Motor neuron (in vitro differentiated cells): ENCODE measurements around the gene PRODH2. TPM values are rescaled to one million over a fixed set of nuclear protein-coding genes. Genes with fewer than 3 reads are reported as not detected.

Experiments
- ATAC-seq, 8 experiments: fragments of 200-7000 bp; cut with Tn5 transposase; replicated peaks in 6 of 8; 2 replicates each; pipeline ENCODE4 v1.8.0; 2021; ENCODE audit warnings: mild to moderate bottlenecking in 8 of 8, moderate library complexity in 8 of 8
- H3K27ac ChIP-seq, 2 donors: fragments of 250-450 bp; sonication (Bioruptor Pico); 2 replicates each; pipeline ENCODE4 v1.9.0; 2021; ENCODE audit warnings: antibody characterized with exemption in 2 of 2, mild to moderate bottlenecking in 2 of 2, moderate library complexity in 1 of 2
- H3K4me1 ChIP-seq, 2 donors: fragments of 250-450 bp; sonication (Bioruptor Pico); replicated peaks in 1 of 2; 2 replicates each; pipeline ENCODE4 v1.6.1; 2021; ENCODE audit warnings: antibody characterized with exemption in 2 of 2, mild to moderate bottlenecking in 2 of 2, moderate library complexity in 1 of 2
- H3K4me3 ChIP-seq, 5 donors: fragments of 250-450 bp; sonication (Bioruptor Pico); 2 replicates each; pipeline ENCODE4 v1.9.0; 2021; ENCODE audit warnings: antibody characterized with exemption in 5 of 5, mild to moderate bottlenecking in 5 of 5, moderate library complexity in 4 of 5
- WGBS, 10 experiments: fragments of 450-650 bp; shearing (Covaris generic); methylation state at CpG; one replicate each; pipeline ENCODE4 v1.0.0; 2022; 5-methylcytosine and 5-hydroxymethylcytosine counted together
- in situ Hi-C, 9 experiments: fragments of 400-800 bp; cut with MboI; loops; one replicate each; pipeline ENCODE4 v1.15.0; 2021; ENCODE audit warnings: low sequenced_read_pairs in 9 of 9, low pct_unique_long_range_greater_than_20kb in 2 of 9; ENCODE audit not compliant: unreplicated experiment in 9 of 9
- total RNA-seq, 8 experiments: library from RNA; unstranded; fragments of 300-600 nt; gene quantifications; 2 replicates each; pipeline versions ENCODE4 v1.2.3 to v1.2.4, GENCODE V29; 2022

Gene PRODH2
- total RNA-seq, 8 experiments from 2014 or later: 0.52 TPM; not detected in 7

- no peaks in the 10 kb centered on the region for H3K4me1 ChIP-seq
- 53 to 79% (median 68%) methylated on average over 1 to 4 of the region's 11 CpGs; no CpG with 5 or more reads in 6 of the 10 experiments for WGBS, 10 experiments
- peak in 1 of 8 experiments; percentile 9 for ATAC-seq
- H3K4me3 ChIP-seq: no peak overlapping the region
- in situ Hi-C loops: no loop called here
- no peak overlapping the region for H3K27ac ChIP-seq
These were observed 23.3 kb downstream of the PRODH2 start for GRCh38 chr19:35789195-35789977.

- in situ Hi-C loops: no loop called here
These were observed 24.3 kb downstream of the PRODH2 start for GRCh38 chr19:35788205-35788960.

GRCh38 chr19:35787227-35787799 lies 25.3 kb downstream of the PRODH2 start:
- Histone ChIP-seq H3K4me1 (no peaks in the 10 kb centered on the region), H3K4me3 (no peak overlapping the region), H3K27ac (no peak overlapping the region)
- no peak for ATAC-seq
- in situ Hi-C loops: no loop called here
- no CpG with 5 or more reads among the region's 15 CpGs for WGBS, 10 experiments

More at GRCh38 chr19:35788205-35788960, 24.3 kb downstream of the PRODH2 start:
- Histone ChIP-seq H3K27ac (no peak overlapping the region), H3K4me3 (no peak overlapping the region), H3K4me1 (no peaks in the 10 kb centered on the region)
- WGBS, 10 experiments: 43 to 71% (median 48%) methylated on average over 1 to 2 of the region's 12 CpGs; no CpG with 5 or more reads in 7 of the 10 experiments
- no peak for ATAC-seq

- WGBS, 10 experiments: 81 to 100% (median 84%) methylated on average over 2 to 9 of the region's 31 CpGs; no CpG with 5 or more reads in 6 of the 10 experiments
- in situ Hi-C loops: no loop called here
- no peak overlapping the region for H3K4me3 ChIP-seq
- no peak overlapping the region for H3K27ac ChIP-seq
- ATAC-seq: no peak
- no peaks in the 10 kb centered on the region for H3K4me1 ChIP-seq
These were observed 26.1 kb downstream of the PRODH2 start for GRCh38 chr19:35786299-35787160.

GRCh38 chr19:35785339-35785627 lies 27.4 kb downstream of the PRODH2 start:
- H3K27ac ChIP-seq: no peak overlapping the region
- in situ Hi-C loops: no loop called here
- WGBS, 10 experiments: 57 to 100% (median 87%) methylated on average over 2 to 8 of the region's 10 CpGs; no CpG with 5 or more reads in 5 of the 10 experiments

GRCh38 chr19:35784503-35785338 lies 27.9 kb downstream of the PRODH2 start:
- no peak overlapping the region for H3K27ac ChIP-seq
- 50 to 100% methylated on average over 1 of the region's 45 CpGs; no CpG with 5 or more reads in 8 of the 10 experiments for WGBS, 10 experiments
- H3K4me3 ChIP-seq: no peak overlapping the region
- H3K4me1 ChIP-seq: no peaks in the 10 kb centered on the region
- ATAC-seq: no peak
- in situ Hi-C loops: no loop called here

More at GRCh38 chr19:35785339-35785627, 27.4 kb downstream of the PRODH2 start:
- Histone ChIP-seq H3K4me1 (no peaks in the 10 kb centered on the region), H3K4me3 (no peak overlapping the region)
- no peak for ATAC-seq

- Histone ChIP-seq H3K4me1 (no peaks in the 10 kb centered on the region), H3K27ac (no peak overlapping the region), H3K4me3 (no peak overlapping the region)
- WGBS, 10 experiments: 70 to 100% (median 90%) methylated on average over 1 to 8 of the region's 28 CpGs; no CpG with 5 or more reads in 4 of the 10 experiments
- in situ Hi-C loops: no loop called here
- peak in 3 of 8 experiments; percentile 19 to 26 (median 20) for ATAC-seq
These were observed 28.9 kb downstream of the PRODH2 start for GRCh38 chr19:35783469-35784434.

GRCh38 chr19:35782589-35782988 lies 30.1 kb downstream of the PRODH2 start:
- no peak overlapping the region for H3K27ac ChIP-seq
- in situ Hi-C loops: no loop called here
- ATAC-seq: no peak
- H3K4me1 ChIP-seq: peaks cover 2 to 3% of the 10 kb centered on the region in 2 donors
- no peak overlapping the region for H3K4me3 ChIP-seq
- WGBS, 10 experiments: 90 to 100% methylated on average over 2 to 3 of the region's 12 CpGs; no CpG with 5 or more reads in 8 of the 10 experiments

- Histone ChIP-seq H3K27ac (no peak overlapping the region), H3K4me1 (peaks cover 11 to 12% of the 10 kb centered on the region in 2 donors), H3K4me3 (no peak overlapping the region)
- no peak for ATAC-seq
- 20 to 100% (median 50%) methylated on average over 1 to 2 of the region's 9 CpGs; no CpG with 5 or more reads in 6 of the 10 experiments for WGBS, 10 experiments
- in situ Hi-C loops: no loop called here
These were observed 31.0 kb downstream of the PRODH2 start for GRCh38 chr19:35781650-35782049.

GRCh38 chr19:35780717-35781116 lies 31.9 kb downstream of the PRODH2 start:
- Histone ChIP-seq H3K4me3 (no peak overlapping the region), H3K27ac (no peak overlapping the region), H3K4me1 (peaks cover 17% of the 10 kb centered on the region in 2 donors)
- WGBS, 10 experiments: no CpG with 5 or more reads among the region's 20 CpGs
- ATAC-seq: no peak
- in situ Hi-C loops: no loop called here

- H3K4me1 ChIP-seq: peaks cover 17% of the 10 kb centered on the region in 2 donors
- no peak overlapping the region for H3K4me3 ChIP-seq
- no peak for ATAC-seq
- in situ Hi-C loops: no loop called here
- 90 to 100% (median 95%) methylated on average over 2 to 6 of the region's 16 CpGs; no CpG with 5 or more reads in 6 of the 10 experiments for WGBS, 10 experiments
- H3K27ac ChIP-seq: no peak overlapping the region
These were observed 32.6 kb downstream of the PRODH2 start for GRCh38 chr19:35780058-35780457.
